Measurements from ENCODE around the gene LIN28B.

GRCh38 chr6:105094133-105094640, 137.3 kb downstream of the LIN28B start:
- TF ChIP-seq CTCF (IDR thresholded peaks at IDR 0.05; ENCODE audit: low read depth, low read length, poor library complexity, severe bottlenecking) (no peak), EZH2phosphoT487 (IDR thresholded peaks at IDR 0.05; ENCODE audit: borderline replicate concordance, low read length) (no peak)
